Measurements from ENCODE around the gene LIN7A.
A peak's percentile ranks its signal among the peaks of the same experiment; 100 is the strongest.

The LIN7A gene, protein sequence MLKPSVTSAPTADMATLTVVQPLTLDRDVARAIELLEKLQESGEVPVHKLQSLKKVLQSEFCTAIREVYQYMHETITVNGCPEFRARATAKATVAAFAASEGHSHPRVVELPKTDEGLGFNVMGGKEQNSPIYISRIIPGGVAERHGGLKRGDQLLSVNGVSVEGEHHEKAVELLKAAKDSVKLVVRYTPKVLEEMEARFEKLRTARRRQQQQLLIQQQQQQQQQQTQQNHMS

GRCh38 chr12:80937391-80938238 is at the start of gene LIN7A:
TSS of gene LIN7A (minus strand) at chr12:80937934. CDS start at chr12:80937722, 212 bp downstream.
- Histone ChIP-seq H3K27me3 (replicated peaks; ENCODE audit: control insufficient read depth, insufficient read depth, low read length) (no peaks in the 10 kb centered on the region), H3K4me3 (replicated peaks; ENCODE audit: low read depth, low read length) (peak within 1 kb of the TSS; percentile 67), H3K36me3 (ENCODE audit: control insufficient read depth, insufficient read depth, low read length) (no peaks in the 10 kb centered on the region)
- no peak for TF ChIP-seq CTCF (IDR thresholded peaks at IDR 0.05; ENCODE audit: insufficient read depth, low read length, poor library complexity, severe bottlenecking)
- peak; percentile 53 for DNase-seq (ENCODE audit: extremely low read depth, insufficient read length)

DNA sequence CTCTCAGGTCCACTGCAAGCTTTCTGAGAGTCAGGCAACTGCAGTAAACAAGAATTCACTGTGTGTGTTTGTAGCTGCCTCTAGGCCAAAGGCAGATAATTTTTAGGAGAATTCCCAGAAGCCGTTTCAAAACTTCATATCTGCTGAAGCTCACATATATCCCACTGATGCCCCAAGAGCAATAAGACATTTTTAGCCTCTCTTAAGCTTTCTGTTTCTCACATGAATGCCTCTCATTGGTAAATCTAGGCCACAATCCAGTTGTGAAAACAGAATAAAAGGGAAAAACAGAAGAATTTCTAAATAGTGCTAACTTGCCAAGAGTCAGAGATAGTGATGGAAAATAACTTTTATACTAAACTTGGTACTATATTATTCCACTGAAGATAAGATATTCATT is 48.5 kb upstream of the LIN7A start:
- no peak for DNase-seq (ENCODE audit: extremely low read depth, insufficient read length)
- no peaks in the 10 kb centered on the region for H3K27me3 ChIP-seq (replicated peaks; ENCODE audit: control insufficient read depth, insufficient read depth, low read length)
- TF ChIP-seq CTCF (IDR thresholded peaks at IDR 0.05; ENCODE audit: insufficient read depth, low read length, poor library complexity, severe bottlenecking): no peak
- H3K4me3 ChIP-seq (replicated peaks; ENCODE audit: low read depth, low read length): no peak overlapping the region
- no peaks in the 10 kb centered on the region for H3K36me3 ChIP-seq (ENCODE audit: control insufficient read depth, insufficient read depth, low read length)

- DNase-seq (ENCODE audit: extremely low read depth, insufficient read length): no peak
- Histone ChIP-seq H3K27me3 (replicated peaks; ENCODE audit: control insufficient read depth, insufficient read depth, low read length) (no peaks in the 10 kb centered on the region), H3K4me3 (replicated peaks; ENCODE audit: low read depth, low read length) (no peak overlapping the region), H3K36me3 (ENCODE audit: control insufficient read depth, insufficient read depth, low read length) (no peaks in the 10 kb centered on the region)
- TF ChIP-seq CTCF (IDR thresholded peaks at IDR 0.05; ENCODE audit: insufficient read depth, low read length, poor library complexity, severe bottlenecking): no peak
These were observed 42.1 kb upstream of the LIN7A start for GRCh38 chr12:80979816-80980215.

- no peak for TF ChIP-seq CTCF (IDR thresholded peaks at IDR 0.05; ENCODE audit: insufficient read depth, low read length, poor library complexity, severe bottlenecking)
- DNase-seq (ENCODE audit: extremely low read depth, insufficient read length): no peak
- H3K4me3 ChIP-seq (replicated peaks; ENCODE audit: low read depth, low read length): no peak overlapping the region
- no peaks in the 10 kb centered on the region for H3K27me3 ChIP-seq (replicated peaks; ENCODE audit: control insufficient read depth, insufficient read depth, low read length)
- no peaks in the 10 kb centered on the region for H3K36me3 ChIP-seq (ENCODE audit: control insufficient read depth, insufficient read depth, low read length)
These were observed 41.5 kb upstream of the LIN7A start for GRCh38 chr12:80979251-80979650.

DNA sequence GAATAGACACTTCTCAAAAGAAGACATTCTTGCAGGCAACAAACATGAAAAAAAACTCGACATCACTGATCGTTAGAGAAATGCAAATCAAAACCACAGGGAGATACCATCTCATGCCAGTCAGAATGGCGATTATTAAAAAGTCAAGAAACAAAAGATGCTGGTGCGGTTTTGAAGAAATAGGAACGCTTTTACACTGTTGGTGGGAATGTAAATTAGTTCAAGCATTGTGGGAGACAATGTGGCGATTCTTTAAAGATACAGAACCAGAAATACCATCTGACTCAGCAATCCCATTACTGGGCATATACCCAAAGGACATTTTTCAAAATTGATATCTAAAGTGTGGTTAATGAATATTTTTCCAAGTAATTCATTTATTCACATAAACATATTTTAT is 39.6 kb upstream of the LIN7A start:
- H3K4me3 ChIP-seq (replicated peaks; ENCODE audit: low read depth, low read length): no peak overlapping the region
- H3K27me3 ChIP-seq (replicated peaks; ENCODE audit: control insufficient read depth, insufficient read depth, low read length): no peaks in the 10 kb centered on the region
- no peak for DNase-seq (ENCODE audit: extremely low read depth, insufficient read length)
- no peak for TF ChIP-seq CTCF (IDR thresholded peaks at IDR 0.05; ENCODE audit: insufficient read depth, low read length, poor library complexity, severe bottlenecking)
- no peaks in the 10 kb centered on the region for H3K36me3 ChIP-seq (ENCODE audit: control insufficient read depth, insufficient read depth, low read length)
